Progenitor cell of endocrine pancreas (in vitro differentiated cells): Measurements from ENCODE around the gene LPP. TPM values are rescaled to one million over a fixed set of nuclear protein-coding genes. Genes with fewer than 3 reads are reported as not detected.

Experiments used
- DNase-seq: peaks from one replicate; pipeline ENCODE4 v3.0.0; 2021; ENCODE audit warnings: low spot score; ENCODE audit not compliant: unreplicated experiment
- H3K27ac Mint-ChIP-seq: 2 replicates; pipeline ENCODE4 v1.8.0; 2021; ENCODE audit warnings: mild to moderate bottlenecking, moderate library complexity, mixed read lengths
- H3K27me3 Mint-ChIP-seq: 2 replicates; pipeline ENCODE4 v1.8.0; 2021; ENCODE audit warnings: mixed read lengths
- H3K36me3 Mint-ChIP-seq: 2 replicates; pipeline ENCODE4 v1.8.0; 2022; ENCODE audit warnings: mixed read lengths; ENCODE audit not compliant: insufficient read depth
- H3K4me1 Mint-ChIP-seq: 2 replicates; pipeline ENCODE4 v1.8.0; 2021; ENCODE audit warnings: low read depth, mixed read lengths
- H3K4me3 Mint-ChIP-seq: 2 replicates; pipeline ENCODE4 v1.8.0; 2021; ENCODE audit warnings: low read depth, mild to moderate bottlenecking, moderate library complexity, mixed read lengths
- H3K9me3 Mint-ChIP-seq: 2 replicates; pipeline ENCODE4 v1.8.0; 2021; ENCODE audit warnings: low read depth, mixed read lengths
- total RNA-seq: library from RNA; stranded (reverse); gene quantifications from 2 replicates; pipeline ENCODE4 v1.2.1, GENCODE V29; 2021
- TF ChIP-seq, protein P1 (sequence below): fragments of 200-600 bp; sonication (generic); IDR thresholded peaks from one replicate; pipeline ENCODE4 v1.5.0; 2021; ENCODE audit warnings: antibody characterized with exemption, mild to moderate bottlenecking; ENCODE audit not compliant: unreplicated experiment

LPP gene
- total RNA-seq, 1 donor from 2014 or later: 131 TPM

GRCh38 chr3:188303286-188303799 is 149.4 kb downstream of the LPP start:
- Mint-ChIP-seq H3K4me3 (no peak overlapping the region), H3K9me3 (no peaks in the 10 kb centered on the region), H3K27me3 (no peaks in the 10 kb centered on the region), H3K4me1 (peaks cover 16% of the 10 kb centered on the region), H3K27ac (no peak overlapping the region), H3K36me3 (peaks cover 8% of the 10 kb centered on the region)
- TF ChIP-seq, protein P1, sequence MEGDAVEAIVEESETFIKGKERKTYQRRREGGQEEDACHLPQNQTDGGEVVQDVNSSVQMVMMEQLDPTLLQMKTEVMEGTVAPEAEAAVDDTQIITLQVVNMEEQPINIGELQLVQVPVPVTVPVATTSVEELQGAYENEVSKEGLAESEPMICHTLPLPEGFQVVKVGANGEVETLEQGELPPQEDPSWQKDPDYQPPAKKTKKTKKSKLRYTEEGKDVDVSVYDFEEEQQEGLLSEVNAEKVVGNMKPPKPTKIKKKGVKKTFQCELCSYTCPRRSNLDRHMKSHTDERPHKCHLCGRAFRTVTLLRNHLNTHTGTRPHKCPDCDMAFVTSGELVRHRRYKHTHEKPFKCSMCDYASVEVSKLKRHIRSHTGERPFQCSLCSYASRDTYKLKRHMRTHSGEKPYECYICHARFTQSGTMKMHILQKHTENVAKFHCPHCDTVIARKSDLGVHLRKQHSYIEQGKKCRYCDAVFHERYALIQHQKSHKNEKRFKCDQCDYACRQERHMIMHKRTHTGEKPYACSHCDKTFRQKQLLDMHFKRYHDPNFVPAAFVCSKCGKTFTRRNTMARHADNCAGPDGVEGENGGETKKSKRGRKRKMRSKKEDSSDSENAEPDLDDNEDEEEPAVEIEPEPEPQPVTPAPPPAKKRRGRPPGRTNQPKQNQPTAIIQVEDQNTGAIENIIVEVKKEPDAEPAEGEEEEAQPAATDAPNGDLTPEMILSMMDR: no peak
- no peak for DNase-seq

GRCh38 chr3:188303823-188304222 is 149.9 kb downstream of the LPP start:
- Mint-ChIP-seq H3K27me3 (no peaks in the 10 kb centered on the region), H3K9me3 (no peaks in the 10 kb centered on the region), H3K4me1 (peaks cover 17% of the 10 kb centered on the region), H3K27ac (no peak overlapping the region), H3K36me3 (peaks cover 8% of the 10 kb centered on the region), H3K4me3 (no peak overlapping the region)
- no peak for DNase-seq
- TF ChIP-seq, protein P1: no peak

DNA sequence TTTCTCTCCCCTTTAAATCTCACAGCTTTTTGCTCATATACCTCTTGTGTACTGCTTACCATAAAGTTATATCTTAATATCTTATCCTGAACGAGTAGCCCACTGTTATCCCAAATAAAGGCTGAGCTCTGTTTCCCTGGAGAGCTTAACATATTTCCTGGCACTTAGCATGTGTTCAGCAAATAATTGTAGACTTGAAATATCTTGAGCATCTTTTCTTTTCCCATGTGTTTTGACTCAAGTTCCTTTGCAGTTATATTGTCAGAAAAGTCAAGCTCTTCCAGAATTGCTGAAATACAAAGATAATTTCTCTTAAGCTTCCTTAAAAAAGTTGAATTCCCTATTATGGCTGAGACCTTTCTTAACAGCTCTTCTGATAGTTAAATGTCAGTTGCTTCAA is 150.5 kb downstream of the LPP start:
- DNase-seq: no peak
- Mint-ChIP-seq H3K36me3 (peaks cover 8% of the 10 kb centered on the region), H3K4me3 (no peak overlapping the region), H3K9me3 (no peaks in the 10 kb centered on the region), H3K27ac (no peak overlapping the region), H3K27me3 (no peaks in the 10 kb centered on the region), H3K4me1 (peaks cover 16% of the 10 kb centered on the region)
- TF ChIP-seq, protein P1: no peak

- no peak for DNase-seq
- H3K4me1 Mint-ChIP-seq: peaks cover 15% of the 10 kb centered on the region
- H3K27ac Mint-ChIP-seq: no peak overlapping the region
- no peaks in the 10 kb centered on the region for H3K9me3 Mint-ChIP-seq
- H3K4me3 Mint-ChIP-seq: no peak overlapping the region
- TF ChIP-seq, protein P1: no peak
- peaks cover 10% of the 10 kb centered on the region for H3K36me3 Mint-ChIP-seq
- H3K27me3 Mint-ChIP-seq: no peaks in the 10 kb centered on the region
These were observed 151.3 kb downstream of the LPP start for GRCh38 chr3:188305220-188305619.

DNA sequence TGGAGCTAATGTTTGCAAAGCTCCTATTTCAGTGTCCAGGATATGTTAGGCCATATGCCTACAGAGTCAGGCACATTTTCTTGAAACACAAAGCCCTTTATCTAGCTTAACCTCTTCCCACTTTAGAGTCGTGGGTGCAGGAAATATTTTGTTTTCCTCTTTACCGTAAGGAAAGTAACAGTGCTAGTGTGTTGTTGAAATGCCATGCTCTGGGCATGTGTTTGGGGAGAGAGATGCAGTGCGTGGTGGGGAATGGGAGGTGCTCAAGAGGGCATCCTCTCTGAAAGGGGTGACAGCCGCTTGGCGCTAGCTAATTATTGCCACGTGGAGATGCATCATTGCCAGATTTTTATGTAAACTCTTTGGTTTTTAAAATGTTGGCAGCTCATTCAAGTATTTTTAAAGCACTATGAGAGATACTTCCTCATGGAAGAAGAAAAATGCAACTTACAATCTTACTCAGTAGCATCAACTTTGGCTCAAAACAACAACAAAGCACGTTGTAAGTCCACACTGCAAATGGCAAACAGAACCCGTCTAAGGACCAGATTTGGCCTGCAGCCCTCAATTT is 152.6 kb downstream of the LPP start:
- Mint-ChIP-seq H3K27me3 (no peaks in the 10 kb centered on the region), H3K27ac (no peak overlapping the region), H3K4me3 (no peak overlapping the region), H3K36me3 (peaks cover 12% of the 10 kb centered on the region), H3K9me3 (no peaks in the 10 kb centered on the region), H3K4me1 (peaks cover 12% of the 10 kb centered on the region)
- TF ChIP-seq, protein P1: no peak
- no peak for DNase-seq
